GM23338 (cell line): Measurements from ENCODE around the gene SLC22A14. TPM values are rescaled to one million over a fixed set of nuclear protein-coding genes. Genes with fewer than 3 reads are reported as not detected.

ENCODE experiments used
- ATAC-seq: fragments of 200-7000 bp; cut with Tn5 transposase; 3 replicates; pipeline ENCODE4 v1.9.1; 2020
- DNase-seq: peaks from one replicate; pipeline ENCODE4 v3.0.0-alpha.2; 2015; ENCODE audit warnings: low spot score
- H2AFZ ChIP-seq: fragments of 200-600 bp; sonication (generic); 2 replicates; pipeline ENCODE4 v1.8.0; 2016; ENCODE audit warnings: antibody characterized with exemption, mild to moderate bottlenecking, moderate library complexity
- H3F3A ChIP-seq: fragments of 200-600 bp; sonication (generic); replicated peaks from 2 replicates; pipeline ENCODE4 v1.8.0; 2017; ENCODE audit warnings: antibody characterized with exemption, mixed run types, low read depth
- H3K27ac ChIP-seq: fragments of 200-600 bp; sonication (generic); 2 replicates; pipeline ENCODE4 v1.6.1; 2016; ENCODE audit warnings: low read depth
- H3K27me3 ChIP-seq: fragments of 200-600 bp; sonication (generic); 2 replicates; pipeline ENCODE4 v1.8.0; 2016; ENCODE audit warnings: mild to moderate bottlenecking, mixed run types, moderate library complexity; ENCODE audit not compliant: insufficient read depth
- H3K36me3 ChIP-seq: fragments of 200-600 bp; sonication (generic); 2 replicates; pipeline ENCODE4 v1.8.0; 2016; ENCODE audit warnings: mild to moderate bottlenecking; ENCODE audit not compliant: insufficient read depth
- H3K4me1 ChIP-seq: fragments of 200-600 bp; sonication (generic); 2 replicates; pipeline ENCODE4 v1.8.0; 2016; ENCODE audit warnings: mild to moderate bottlenecking, moderate library complexity; ENCODE audit not compliant: insufficient read depth
- H3K4me2 ChIP-seq: fragments of 200-600 bp; sonication (generic); 2 replicates; pipeline ENCODE4 v1.7.1; 2017; ENCODE audit warnings: mixed run types
- H3K4me3 ChIP-seq: fragments of 200-600 bp; sonication (generic); 2 replicates; pipeline ENCODE4 v1.6.1; 2016; ENCODE audit warnings: mixed run types
- H3K79me2 ChIP-seq: fragments of 200-600 bp; sonication (generic); replicated peaks from 2 replicates; pipeline ENCODE4 v1.8.0; 2017; ENCODE audit warnings: mild to moderate bottlenecking; ENCODE audit not compliant: insufficient read depth
- H3K9me2 ChIP-seq: fragments of 200-600 bp; sonication (generic); 2 replicates; pipeline ENCODE4 v1.8.0; 2017; ENCODE audit not compliant: insufficient read depth
- H4K20me1 ChIP-seq: fragments of 200-600 bp; sonication (generic); replicated peaks from 2 replicates; pipeline ENCODE4 v1.8.0; 2017; ENCODE audit warnings: mild to moderate bottlenecking; ENCODE audit not compliant: insufficient read depth
- H3K27ac Mint-ChIP-seq: 2 replicates; pipeline ENCODE4 v1.8.0; 2020; ENCODE audit warnings: inconsistent platforms, mild to moderate bottlenecking, moderate library complexity, mixed read lengths
- H3K27me3 Mint-ChIP-seq: 3 replicates; pipeline ENCODE4 v1.8.0; 2022; ENCODE audit warnings: low read depth, mild to moderate bottlenecking, moderate library complexity, mixed read lengths, inconsistent platforms; ENCODE audit not compliant: insufficient read depth, poor library complexity
- H3K36me3 Mint-ChIP-seq: 3 replicates; pipeline ENCODE4 v1.8.0; 2021; ENCODE audit warnings: low read depth, mild to moderate bottlenecking, inconsistent platforms, moderate library complexity, mixed read lengths
- H3K4me1 Mint-ChIP-seq: 3 replicates; pipeline ENCODE4 v1.8.0; 2020; ENCODE audit warnings: mild to moderate bottlenecking, inconsistent platforms, mixed read lengths
- H3K4me3 Mint-ChIP-seq: 3 replicates; pipeline ENCODE4 v1.8.0; 2021; ENCODE audit warnings: moderate library complexity, mild to moderate bottlenecking, inconsistent platforms, mixed read lengths
- H3K9me3 Mint-ChIP-seq: 3 replicates; pipeline ENCODE4 v1.8.0; 2020; ENCODE audit warnings: moderate library complexity, mild to moderate bottlenecking, inconsistent platforms, mixed read lengths
- CTCF ChIP-seq, 2 experiments: fragments of 200-600 bp in 1 of 2; sonication (generic) in 1 of 2; conservative IDR thresholded peaks; 2 replicates each; pipeline versions ENCODE4 v1.5.1 to v1.6.1; 2016 to 2017; ENCODE audit warnings: antibody characterized with exemption in 2 of 2, low read depth in 2 of 2, mild to moderate bottlenecking in 2 of 2, moderate library complexity in 1 of 2
- EZH2phosphoT487 ChIP-seq: fragments of 200-600 bp; sonication (generic); IDR thresholded peaks from one replicate; pipeline ENCODE4 v1.8.1; 2018; ENCODE audit warnings: antibody characterized with exemption; ENCODE audit not compliant: unreplicated experiment
- JUNB ChIP-seq: IDR thresholded peaks from one replicate; pipeline ENCODE4 v1.6.1; 2016; ENCODE audit warnings: antibody characterized with exemption; ENCODE audit not compliant: unreplicated experiment
- ZNF462 ChIP-seq: fragments of 250-450 bp; sonication (Bioruptor Pico); IDR thresholded peaks from 2 replicates; pipeline ENCODE4 v1.5.0; 2020; ENCODE audit warnings: mild to moderate bottlenecking, moderate library complexity
- polyA plus RNA-seq: library from polyadenylated mRNA; unstranded; fragments of >200 nt; fragmentation: Nextera tagmentation; extraction: Ambion mirVana; gene quantifications from 2 replicates; pipeline ENCODE4 v1.2.1, GENCODE V29; 2016
- total RNA-seq: library from RNA; depleted of rRNA; stranded (reverse); fragments of >200 nt; shearing (Covaris generic); gene quantifications from 2 replicates; pipeline ENCODE4 v1.2.3, GENCODE V29; 2014

Gene SLC22A14
- total and polyA plus RNA-seq, 2 experiments from 2014 or later = not detected

- Histone ChIP-seq H3K27ac (no peak overlapping the region), H4K20me1 (no peaks in the 10 kb centered on the region; the same call in 1 of the 2 replicates), H3F3A (no peaks in the 10 kb centered on the region), H2AFZ (no peak overlapping the region), H3K36me3 (no peaks in the 10 kb centered on the region), H3K4me2 (no peak overlapping the region), H3K27me3 (no peaks in the 10 kb centered on the region), H3K79me2 (no peaks in the 10 kb centered on the region), H3K4me1 (peaks cover 12% of the 10 kb centered on the region), H3K9me2 (0 out of 2 replicates have a peak, but pooled peaks cover 11% of the 10 kb centered on the region), H3K4me3 (no peak overlapping the region)
- no peak for TF ChIP-seq JUNB
- H3K27me3 Mint-ChIP-seq = peaks cover 5% of the 10 kb centered on the region
- no peaks in the 10 kb centered on the region for H3K9me3 Mint-ChIP-seq
- H3K27ac Mint-ChIP-seq = no peak overlapping the region
- DNase-seq (no peak), ATAC-seq (no peak)
- H3K4me1 Mint-ChIP-seq = peaks cover 26% of the 10 kb centered on the region
- peaks cover 2% of the 10 kb centered on the region; the same call in 2 of the 3 replicates for H3K36me3 Mint-ChIP-seq
- H3K4me3 Mint-ChIP-seq = no peak overlapping the region
Measured at GRCh38 chr3:38266810-38267209, 15.3 kb upstream of the SLC22A14 start.

- TF ChIP-seq EZH2phosphoT487 (no peak), CTCF (conservative IDR thresholded peaks at IDR 0.05; ENCODE audit: low read depth in 2 of 2) (peak in 1 of 2 experiments; percentile 15; a peak in 1 of 4 replicates), ZNF462 (no peak)
- Histone ChIP-seq H3K4me1 (peaks cover 12% of the 10 kb centered on the region), H3K27ac (no peak overlapping the region), H3K36me3 (no peaks in the 10 kb centered on the region), H3K27me3 (no peaks in the 10 kb centered on the region), H3F3A (no peaks in the 10 kb centered on the region), H3K4me2 (peak overlapping the region; percentile 62; the same call in 1 of the 2 replicates), H3K79me2 (no peaks in the 10 kb centered on the region), H4K20me1 (no peaks in the 10 kb centered on the region; the same call in 1 of the 2 replicates), H3K9me2 (0 out of 2 replicates have a peak, but pooled peaks cover 11% of the 10 kb centered on the region), H3K4me3 (no peak overlapping the region), H2AFZ (no peak overlapping the region)
- no peaks in the 10 kb centered on the region for H3K9me3 Mint-ChIP-seq
- H3K27ac Mint-ChIP-seq = peak overlapping the region; percentile 72
- peaks cover 26% of the 10 kb centered on the region for H3K4me1 Mint-ChIP-seq
- DNase-seq = peak; percentile 37
- H3K4me3 Mint-ChIP-seq = no peak overlapping the region
- H3K27me3 Mint-ChIP-seq = peaks cover 5% of the 10 kb centered on the region
- no peaks in the 10 kb centered on the region; the same call in 2 of the 3 replicates for H3K36me3 Mint-ChIP-seq
- ATAC-seq = peak; percentile 63
Measured at GRCh38 chr3:38267662-38268061, 14.4 kb upstream of the SLC22A14 start.
